ENCODE results near the gene ALPK1.

Gene ALPK1

DNA sequence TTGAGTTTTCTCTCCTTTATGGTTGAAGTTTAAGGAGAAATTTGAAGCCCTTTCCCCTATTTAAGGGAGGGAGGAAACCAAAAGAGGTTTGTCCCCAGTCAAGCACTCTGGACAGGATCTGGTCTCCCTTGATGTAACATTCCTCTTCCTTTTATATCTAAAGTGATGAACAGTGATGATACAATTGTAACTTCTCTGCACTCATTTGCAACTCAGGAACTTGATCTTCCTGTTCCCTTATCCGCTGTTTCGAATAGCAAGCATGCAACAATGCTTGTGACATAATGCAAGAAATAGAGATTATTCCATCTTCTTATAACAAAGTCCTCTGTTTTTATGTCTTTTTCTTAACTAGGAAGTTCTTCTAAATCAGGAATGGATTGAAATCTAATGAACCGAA, 18.3 kb downstream of the ALPK1 start:
- WGBS (ENCODE audit: insufficient coverage), result no CpG with 5 or more reads among the region's 3 CpGs
- H3K4me3 ChIP-seq (ENCODE audit: control insufficient read depth in 1 of 7, extremely low read depth in 1 of 7, insufficient read depth in 4 of 7, low read depth in 2 of 7, low read length in 6 of 7), result no peak overlapping the region
- peaks cover 2 to 13% (median 6%) of the 10 kb centered on the region in 4 experiments for H3K36me3 ChIP-seq (ENCODE audit: control insufficient read depth in 4 of 4, insufficient read depth in 4 of 4, low read length in 3 of 4)
- peaks cover 8 to 32% (median 11%) of the 10 kb centered on the region in 4 experiments for H3K4me1 ChIP-seq (ENCODE audit: control extremely low read depth in 1 of 4, control insufficient read depth in 4 of 4, insufficient read depth in 4 of 4, low read length in 3 of 4)
- no peaks in the 10 kb centered on the region for H3K27me3 ChIP-seq (replicated peaks in 2 of 5; ENCODE audit: control insufficient read depth in 4 of 5, insufficient read depth in 5 of 5, low read length in 4 of 5)
- H3K27ac ChIP-seq (ENCODE audit: insufficient read depth in 1 of 2, low read depth in 1 of 2, low read length in 2 of 2, poor library complexity in 1 of 2, severe bottlenecking in 2 of 2), result no peak overlapping the region
- ChIA-PET CTCF (no interaction called here), POLR2A (no interaction called here)
- H3K9me3 ChIP-seq (ENCODE audit: control extremely low read depth in 1 of 5, control insufficient read depth in 4 of 5, insufficient read depth in 2 of 5, low read depth in 1 of 5, low read length in 4 of 5), result no peaks in the 10 kb centered on the region
- no peak for DNase-seq

DNA sequence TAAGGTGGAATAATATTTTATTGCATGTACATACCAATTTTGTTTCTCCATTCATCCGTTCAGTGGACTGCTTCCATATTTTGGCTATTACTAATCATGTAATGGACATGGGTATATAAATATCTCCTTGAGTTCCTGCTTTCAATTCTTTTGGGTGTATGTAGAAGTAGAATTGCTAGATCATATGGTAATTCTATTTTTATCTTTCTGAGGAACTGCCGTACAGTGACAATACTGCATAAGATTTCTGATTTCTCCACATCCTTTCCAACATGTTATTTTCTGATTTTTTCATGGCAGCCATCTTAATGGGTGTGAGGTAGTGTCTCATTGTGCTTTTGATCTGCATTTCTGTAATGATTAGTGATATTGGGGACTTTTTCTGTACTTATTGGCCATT, 19.2 kb downstream of the ALPK1 start:
- WGBS (ENCODE audit: insufficient coverage), result no CpG with 5 or more reads among the region's 2 CpGs
- Histone ChIP-seq H3K27me3 (replicated peaks in 2 of 5; ENCODE audit: control insufficient read depth in 4 of 5, insufficient read depth in 5 of 5, low read length in 4 of 5) (no peaks in the 10 kb centered on the region), H3K9me3 (ENCODE audit: control extremely low read depth in 1 of 5, control insufficient read depth in 4 of 5, insufficient read depth in 2 of 5, low read depth in 1 of 5, low read length in 4 of 5) (no peaks in the 10 kb centered on the region), H3K4me3 (ENCODE audit: control insufficient read depth in 1 of 7, extremely low read depth in 1 of 7, insufficient read depth in 4 of 7, low read depth in 2 of 7, low read length in 6 of 7) (no peak overlapping the region), H3K4me1 (ENCODE audit: control extremely low read depth in 1 of 4, control insufficient read depth in 4 of 4, insufficient read depth in 4 of 4, low read length in 3 of 4) (peaks cover 8 to 31% (median 11%) of the 10 kb centered on the region in 4 experiments), H3K27ac (ENCODE audit: insufficient read depth in 1 of 2, low read depth in 1 of 2, low read length in 2 of 2, poor library complexity in 1 of 2, severe bottlenecking in 2 of 2) (no peak overlapping the region), H3K36me3 (ENCODE audit: control insufficient read depth in 4 of 4, insufficient read depth in 4 of 4, low read length in 3 of 4) (peaks cover 2 to 13% (median 6%) of the 10 kb centered on the region in 4 experiments)
- no peak for DNase-seq
- POLR2A ChIA-PET, result no interaction called here
- CTCF ChIA-PET, result interaction anchor here (1.5 kb wide), 1 partner anchor 13 kb away, joined by 3 read pairs; no protein-coding TSS in a partner anchor

DNA sequence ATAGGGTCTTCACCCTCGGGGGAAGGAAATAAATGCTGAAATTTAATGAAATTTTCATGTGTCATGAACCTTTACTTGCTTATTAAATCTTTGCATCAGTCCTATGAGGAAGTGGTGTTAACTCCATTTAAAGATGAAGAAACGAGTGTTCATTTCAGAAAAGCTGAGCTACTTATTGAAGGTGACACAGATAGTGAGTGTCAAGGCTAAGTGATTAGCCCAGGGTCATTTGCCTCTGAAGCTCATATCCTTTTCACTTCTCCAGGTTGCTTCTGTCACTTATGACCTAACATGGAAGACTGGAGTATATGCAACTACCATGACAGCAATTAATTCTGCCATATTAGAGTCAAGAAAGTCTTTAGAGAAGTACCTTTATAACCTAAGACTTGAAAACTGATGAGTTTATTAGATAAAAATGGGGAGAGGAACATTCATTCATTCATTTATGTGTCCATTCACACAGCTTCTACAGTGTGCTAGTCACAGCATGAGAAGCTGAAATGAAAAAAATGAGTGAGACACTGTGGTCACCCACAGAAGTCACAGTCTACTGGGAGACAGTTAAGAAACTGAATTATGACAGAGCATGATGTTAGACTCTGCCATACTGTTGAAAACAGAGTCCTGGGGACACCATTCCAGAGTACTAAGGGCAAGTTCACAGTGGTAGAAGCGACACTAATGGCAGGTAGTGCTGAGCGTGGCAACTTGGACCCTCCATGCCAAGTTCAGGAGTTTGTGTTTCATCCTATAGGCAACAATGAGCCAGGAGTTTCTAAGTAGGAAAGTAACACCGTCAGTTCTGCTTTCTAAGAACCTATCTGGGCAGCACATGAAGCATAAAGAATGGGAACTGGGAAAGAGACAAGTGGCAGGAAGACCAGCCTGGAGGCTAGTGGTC, 21.3 kb downstream of the ALPK1 start:
- no peaks in the 10 kb centered on the region for H3K27me3 ChIP-seq (replicated peaks in 2 of 5; ENCODE audit: control insufficient read depth in 4 of 5, insufficient read depth in 5 of 5, low read length in 4 of 5)
- no peak for DNase-seq
- no peak overlapping the region for H3K4me3 ChIP-seq (ENCODE audit: control insufficient read depth in 1 of 7, extremely low read depth in 1 of 7, insufficient read depth in 4 of 7, low read depth in 2 of 7, low read length in 6 of 7)
- H3K27ac ChIP-seq (ENCODE audit: insufficient read depth in 1 of 2, low read depth in 1 of 2, low read length in 2 of 2, poor library complexity in 1 of 2, severe bottlenecking in 2 of 2), result no peak overlapping the region
- H3K4me1 ChIP-seq (ENCODE audit: control extremely low read depth in 1 of 4, control insufficient read depth in 4 of 4, insufficient read depth in 4 of 4, low read length in 3 of 4), result peaks cover 0 to 14% (median 5%) of the 10 kb centered on the region in 4 experiments
- peaks cover 2 to 17% (median 6%) of the 10 kb centered on the region in 4 experiments for H3K36me3 ChIP-seq (ENCODE audit: control insufficient read depth in 4 of 4, insufficient read depth in 4 of 4, low read length in 3 of 4)
- no peaks in the 10 kb centered on the region for H3K9me3 ChIP-seq (ENCODE audit: control extremely low read depth in 1 of 5, control insufficient read depth in 4 of 5, insufficient read depth in 2 of 5, low read depth in 1 of 5, low read length in 4 of 5)
- ChIA-PET CTCF (no interaction called here), POLR2A (interaction anchor here (0.6 kb wide), 1 partner anchor 9 kb away, joined by 4 read pairs; no protein-coding TSS in a partner anchor)
- WGBS (ENCODE audit: insufficient coverage), result 93% methylated on average over 4 of the region's 5 CpGs

DNA sequence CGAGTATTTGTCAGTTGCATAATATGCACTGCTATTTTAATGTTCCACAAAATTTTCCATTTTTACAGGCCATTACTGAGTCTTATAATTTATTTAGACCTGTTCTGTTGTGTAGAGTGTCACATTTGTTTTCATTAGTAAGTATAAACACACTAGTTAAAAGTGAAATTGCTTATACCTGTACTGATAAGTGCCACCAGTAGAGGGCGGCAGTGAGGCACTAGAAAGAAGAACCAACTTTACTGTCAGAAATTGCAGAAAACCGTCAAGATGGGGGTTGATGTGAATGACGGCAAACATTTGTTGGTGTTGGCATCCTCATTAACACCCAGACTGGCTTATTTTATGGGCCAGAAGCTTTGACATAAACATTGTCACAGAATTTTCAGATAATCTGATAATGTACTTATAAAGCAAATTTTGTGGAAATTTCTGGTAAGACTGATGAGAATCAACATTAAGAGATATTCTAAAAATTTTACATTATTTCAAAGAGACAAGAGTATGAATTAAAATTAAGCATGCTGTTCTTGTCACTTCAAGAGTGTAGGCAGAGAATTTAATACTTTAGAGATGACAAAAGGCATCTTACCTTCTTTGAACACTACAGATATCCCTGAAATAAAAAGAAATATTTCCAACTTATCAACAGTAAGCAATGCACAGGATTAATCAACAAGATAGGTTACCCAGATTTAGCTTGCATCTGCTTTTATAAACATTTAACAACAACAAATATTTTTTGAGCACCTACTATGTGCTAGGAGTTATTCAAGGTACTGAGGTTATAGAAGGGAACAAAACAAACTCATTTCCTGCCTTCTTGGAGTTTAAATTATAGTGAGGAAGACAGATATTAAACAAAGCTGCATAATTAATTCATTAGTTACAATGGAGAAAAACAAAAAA, 24.9 kb downstream of the ALPK1 start:
- peaks cover 0 to 46% (median 15%) of the 10 kb centered on the region in 4 experiments for H3K36me3 ChIP-seq (ENCODE audit: control insufficient read depth in 4 of 4, insufficient read depth in 4 of 4, low read length in 3 of 4)
- no peak overlapping the region for H3K27ac ChIP-seq (ENCODE audit: insufficient read depth in 1 of 2, low read depth in 1 of 2, low read length in 2 of 2, poor library complexity in 1 of 2, severe bottlenecking in 2 of 2)
- ChIA-PET CTCF (interaction anchor here (0.7 to 1.7 kb wide), 5 partner anchors 9 to 198 kb away, joined by 3 to 5 read pairs (median 4); partner anchors contain the start of gene TIFA), POLR2A (no interaction called here)
- peak overlapping the region in 1 of 7 experiments; percentile 28 for H3K4me3 ChIP-seq (ENCODE audit: control insufficient read depth in 1 of 7, extremely low read depth in 1 of 7, insufficient read depth in 4 of 7, low read depth in 2 of 7, low read length in 6 of 7)
- WGBS (ENCODE audit: insufficient coverage), result 17% methylated on average over 2 of the region's 4 CpGs
- peak; percentile 76 to 88 (median 81) for DNase-seq
- H3K27me3 ChIP-seq (replicated peaks in 2 of 5; ENCODE audit: control insufficient read depth in 4 of 5, insufficient read depth in 5 of 5, low read length in 4 of 5), result no peaks in the 10 kb centered on the region
- H3K9me3 ChIP-seq (ENCODE audit: control extremely low read depth in 1 of 5, control insufficient read depth in 4 of 5, insufficient read depth in 2 of 5, low read depth in 1 of 5, low read length in 4 of 5), result no peaks in the 10 kb centered on the region
- peaks cover 0 to 3% (median 0%) of the 10 kb centered on the region in 4 experiments for H3K4me1 ChIP-seq (ENCODE audit: control extremely low read depth in 1 of 4, control insufficient read depth in 4 of 4, insufficient read depth in 4 of 4, low read length in 3 of 4)

DNA sequence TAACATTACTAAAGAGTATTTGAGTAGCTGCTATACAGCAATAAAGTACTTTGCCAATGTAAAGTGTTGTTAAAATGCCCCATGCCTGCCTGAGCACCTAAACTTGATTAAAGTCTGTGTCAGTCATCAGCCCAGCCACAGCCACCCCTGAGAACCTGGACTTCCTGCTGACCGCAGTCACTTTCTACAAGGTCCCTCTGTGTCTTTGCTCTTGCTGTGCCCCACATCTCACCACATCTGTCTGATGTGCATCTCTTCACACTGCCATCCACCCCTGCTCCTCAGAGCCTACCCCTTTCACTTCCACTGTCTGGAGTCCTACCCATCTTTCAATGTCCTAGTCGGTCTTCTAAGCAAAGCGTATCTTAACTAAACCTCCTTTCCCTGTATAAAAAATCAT, 25.7 kb downstream of the ALPK1 start:
- Histone ChIP-seq H3K9me3 (ENCODE audit: control extremely low read depth in 1 of 5, control insufficient read depth in 4 of 5, insufficient read depth in 2 of 5, low read depth in 1 of 5, low read length in 4 of 5) (no peaks in the 10 kb centered on the region), H3K4me3 (ENCODE audit: control insufficient read depth in 1 of 7, extremely low read depth in 1 of 7, insufficient read depth in 4 of 7, low read depth in 2 of 7, low read length in 6 of 7) (no peak overlapping the region), H3K36me3 (ENCODE audit: control insufficient read depth in 4 of 4, insufficient read depth in 4 of 4, low read length in 3 of 4) (peaks cover 0 to 49% (median 14%) of the 10 kb centered on the region in 4 experiments), H3K4me1 (ENCODE audit: control extremely low read depth in 1 of 4, control insufficient read depth in 4 of 4, insufficient read depth in 4 of 4, low read length in 3 of 4) (peaks cover 0 to 3% (median 0%) of the 10 kb centered on the region in 4 experiments), H3K27me3 (replicated peaks in 2 of 5; ENCODE audit: control insufficient read depth in 4 of 5, insufficient read depth in 5 of 5, low read length in 4 of 5) (no peaks in the 10 kb centered on the region), H3K27ac (ENCODE audit: insufficient read depth in 1 of 2, low read depth in 1 of 2, low read length in 2 of 2, poor library complexity in 1 of 2, severe bottlenecking in 2 of 2) (no peak overlapping the region)
- no peak for DNase-seq
- CTCF ChIA-PET, result interaction anchor here (1.1 kb wide), 2 partner anchors 8 to 197 kb away, joined by 4 to 5 read pairs; no protein-coding TSS in a partner anchor
- 95% methylated on average over 3 of the region's 3 CpGs for WGBS (ENCODE audit: insufficient coverage)
- POLR2A ChIA-PET, result no interaction called here

DNA sequence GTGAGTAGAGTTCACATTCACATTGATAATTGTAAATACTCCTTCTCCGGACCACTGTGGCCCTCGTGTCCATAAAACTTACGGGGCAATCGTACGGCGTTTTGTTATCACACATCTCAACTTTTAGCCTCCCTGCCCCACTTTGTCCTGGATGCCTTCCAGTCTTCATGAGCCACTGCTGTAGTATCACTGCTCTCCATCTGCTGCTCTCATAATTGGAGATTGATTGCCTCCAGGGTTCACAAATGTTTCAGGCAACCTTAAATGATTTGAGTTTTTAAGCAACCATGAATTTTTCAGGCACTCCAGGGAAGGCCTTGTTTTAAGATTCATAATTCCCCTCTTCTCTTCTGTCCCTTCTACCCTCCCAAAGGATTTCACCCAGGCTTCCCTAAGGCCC, 28.4 kb downstream of the ALPK1 start:
- no peak overlapping the region for H3K27ac ChIP-seq (ENCODE audit: insufficient read depth in 1 of 2, low read depth in 1 of 2, low read length in 2 of 2, poor library complexity in 1 of 2, severe bottlenecking in 2 of 2)
- no peaks in the 10 kb centered on the region for H3K9me3 ChIP-seq (ENCODE audit: control extremely low read depth in 1 of 5, control insufficient read depth in 4 of 5, insufficient read depth in 2 of 5, low read depth in 1 of 5, low read length in 4 of 5)
- 97% methylated on average over 4 of the region's 6 CpGs for WGBS (ENCODE audit: insufficient coverage)
- peaks cover 0 to 3% (median 0%) of the 10 kb centered on the region in 4 experiments for H3K4me1 ChIP-seq (ENCODE audit: control extremely low read depth in 1 of 4, control insufficient read depth in 4 of 4, insufficient read depth in 4 of 4, low read length in 3 of 4)
- H3K27me3 ChIP-seq (replicated peaks in 2 of 5; ENCODE audit: control insufficient read depth in 4 of 5, insufficient read depth in 5 of 5, low read length in 4 of 5), result no peaks in the 10 kb centered on the region
- H3K36me3 ChIP-seq (ENCODE audit: control insufficient read depth in 4 of 4, insufficient read depth in 4 of 4, low read length in 3 of 4), result peaks cover 0 to 40% (median 13%) of the 10 kb centered on the region in 4 experiments
- no peak overlapping the region for H3K4me3 ChIP-seq (ENCODE audit: control insufficient read depth in 1 of 7, extremely low read depth in 1 of 7, insufficient read depth in 4 of 7, low read depth in 2 of 7, low read length in 6 of 7)
- no peak for DNase-seq
- ChIA-PET CTCF (interaction anchor here (1.0 kb wide), 1 partner anchor 280 kb away, joined by 3 read pairs; no protein-coding TSS in a partner anchor), POLR2A (no interaction called here)
